AG04450 (cell line): Measurements from ENCODE around the gene PREX1. TPM values are rescaled to one million over a fixed set of nuclear protein-coding genes. Genes with fewer than 3 reads are reported as not detected.

ENCODE experiments used
- CTCF ChIA-PET: fragments of 300-600, 350-600 bp; formaldehyde crosslinking; extraction: SDS; loops from one replicate; lab custom pipeline; 2022; ENCODE audit warnings: antibody characterized with exemption, inconsistent platforms; lab: Charles Lee
- POLR2A ChIA-PET: fragments of 350-600 bp; formaldehyde crosslinking; extraction: SDS; loops from one replicate; lab custom pipeline; 2021; ENCODE audit warnings: antibody characterized with exemption, inconsistent platforms; lab: Yijun Ruan, JAX
- DNase-seq: peaks from one replicate; pipeline ENCODE4 v3.0.0-alpha.2; 2011; ENCODE audit warnings: low read depth, low spot score
- H3K27ac ChIP-seq: one replicate; pipeline ENCODE4 v1.5.1; 2012; ENCODE audit warnings: low read depth, low read length, control low read depth
- H3K27me3 ChIP-seq: one replicate; pipeline ENCODE4 v1.6.0; 2012; ENCODE audit warnings: low read length; ENCODE audit not compliant: control insufficient read depth, insufficient read depth
- H3K4me3 ChIP-seq: 2 replicates; pipeline ENCODE4 v1.5.1; 2011; ENCODE audit warnings: mild to moderate bottlenecking, low read depth, low read length, control low read depth
- H3K9me3 ChIP-seq: 2 replicates; pipeline ENCODE4 v1.5.1; 2012; ENCODE audit warnings: low read length; ENCODE audit not compliant: control insufficient read depth, insufficient read depth
- polyA plus RNA-seq: library from polyadenylated mRNA; depleted of rRNA; stranded (reverse); fragments of >200 nt; gene quantifications from 2 replicates; pipeline ENCODE4 v1.2.3, GENCODE V29; 2011
- TF ChIP-seq, protein P1 (sequence below): IDR thresholded peaks from 2 replicates; pipeline ENCODE4 v1.5.1; 2011; ENCODE audit warnings: low read depth, low read length, control low read depth, inconsistent platforms

The PREX1 gene
- polyA plus RNA-seq, 1 experiment: 0.69 TPM

DNA sequence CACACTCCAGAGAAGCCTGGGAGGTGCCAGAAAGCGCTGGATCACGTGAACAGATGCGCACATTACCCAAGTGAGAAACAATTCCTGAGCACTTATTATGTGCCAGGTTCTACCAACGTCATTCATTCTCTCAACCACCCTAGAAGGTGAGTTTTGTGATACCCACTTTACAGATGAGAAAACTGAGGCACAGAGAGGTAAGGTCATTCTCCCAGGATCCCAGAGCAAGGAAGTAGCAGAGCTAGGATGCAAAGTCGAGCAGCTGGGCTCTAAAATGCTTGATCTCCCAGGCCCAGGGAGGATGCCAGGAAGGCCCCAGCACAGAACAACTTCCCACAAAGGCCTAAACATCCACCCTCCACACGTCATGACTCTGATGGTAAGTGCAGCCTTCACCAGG lies 85.6 kb downstream of the PREX1 start:
- Histone ChIP-seq H3K4me3 (no peak overlapping the region), H3K27me3 (peaks cover 8% of the 10 kb centered on the region), H3K27ac (no peak overlapping the region), H3K9me3 (no peaks in the 10 kb centered on the region)
- TF ChIP-seq, protein P1, sequence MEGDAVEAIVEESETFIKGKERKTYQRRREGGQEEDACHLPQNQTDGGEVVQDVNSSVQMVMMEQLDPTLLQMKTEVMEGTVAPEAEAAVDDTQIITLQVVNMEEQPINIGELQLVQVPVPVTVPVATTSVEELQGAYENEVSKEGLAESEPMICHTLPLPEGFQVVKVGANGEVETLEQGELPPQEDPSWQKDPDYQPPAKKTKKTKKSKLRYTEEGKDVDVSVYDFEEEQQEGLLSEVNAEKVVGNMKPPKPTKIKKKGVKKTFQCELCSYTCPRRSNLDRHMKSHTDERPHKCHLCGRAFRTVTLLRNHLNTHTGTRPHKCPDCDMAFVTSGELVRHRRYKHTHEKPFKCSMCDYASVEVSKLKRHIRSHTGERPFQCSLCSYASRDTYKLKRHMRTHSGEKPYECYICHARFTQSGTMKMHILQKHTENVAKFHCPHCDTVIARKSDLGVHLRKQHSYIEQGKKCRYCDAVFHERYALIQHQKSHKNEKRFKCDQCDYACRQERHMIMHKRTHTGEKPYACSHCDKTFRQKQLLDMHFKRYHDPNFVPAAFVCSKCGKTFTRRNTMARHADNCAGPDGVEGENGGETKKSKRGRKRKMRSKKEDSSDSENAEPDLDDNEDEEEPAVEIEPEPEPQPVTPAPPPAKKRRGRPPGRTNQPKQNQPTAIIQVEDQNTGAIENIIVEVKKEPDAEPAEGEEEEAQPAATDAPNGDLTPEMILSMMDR: no peak
- DNase-seq: no peak
- CTCF ChIA-PET: no interaction called here
- POLR2A ChIA-PET: no interaction called here

DNA sequence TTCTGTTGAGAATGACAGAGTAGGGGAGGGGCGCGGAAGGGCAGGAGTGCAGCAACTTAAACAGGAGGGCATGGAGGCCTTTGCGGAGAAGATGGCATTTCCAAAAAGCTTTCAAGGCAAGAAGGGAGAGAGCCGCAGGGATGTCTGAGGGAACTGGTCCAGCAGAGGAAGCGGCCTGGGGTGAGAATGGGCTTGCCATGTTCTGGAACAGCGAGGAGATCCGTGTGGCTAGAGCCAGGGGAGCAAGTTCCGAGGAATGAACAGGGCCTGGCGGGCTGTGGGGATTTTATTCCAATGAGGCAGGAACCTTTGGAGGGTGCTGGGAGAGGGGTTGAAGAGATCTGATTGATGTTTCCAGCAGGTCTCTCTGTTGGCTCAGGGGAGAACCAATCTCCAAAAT lies 86.1 kb downstream of the PREX1 start:
- Histone ChIP-seq H3K27ac (no peak overlapping the region), H3K9me3 (no peaks in the 10 kb centered on the region), H3K27me3 (peaks cover 8% of the 10 kb centered on the region), H3K4me3 (no peak overlapping the region)
- POLR2A ChIA-PET: no interaction called here
- DNase-seq: no peak
- TF ChIP-seq, protein P1: no peak
- CTCF ChIA-PET: no interaction called here

DNA sequence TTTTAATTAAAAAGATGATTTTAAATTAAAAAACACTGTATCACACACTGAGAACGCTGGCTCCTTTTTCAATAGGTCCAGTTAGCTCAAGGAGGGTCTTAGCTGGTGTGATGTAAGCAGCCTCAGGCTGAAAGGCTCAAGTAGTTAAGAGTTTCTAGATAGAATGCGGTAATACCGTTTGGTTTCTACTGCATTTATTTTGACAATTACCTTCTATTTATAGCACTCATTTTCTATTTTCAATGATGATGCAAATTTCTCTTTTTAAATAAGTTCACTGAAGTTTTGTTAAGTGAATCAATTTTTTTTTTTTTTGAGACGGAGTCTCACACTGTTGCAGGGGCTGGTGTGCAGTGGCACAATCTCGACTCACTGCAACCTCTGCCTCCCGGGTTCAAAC lies 87.1 kb downstream of the PREX1 start:
- DNase-seq: no peak
- ChIA-PET CTCF (no interaction called here), POLR2A (no interaction called here)
- H3K9me3 ChIP-seq: no peaks in the 10 kb centered on the region
- no peak overlapping the region for H3K4me3 ChIP-seq
- peaks cover 8% of the 10 kb centered on the region for H3K27me3 ChIP-seq
- TF ChIP-seq, protein P1: no peak
- no peak overlapping the region for H3K27ac ChIP-seq

DNA sequence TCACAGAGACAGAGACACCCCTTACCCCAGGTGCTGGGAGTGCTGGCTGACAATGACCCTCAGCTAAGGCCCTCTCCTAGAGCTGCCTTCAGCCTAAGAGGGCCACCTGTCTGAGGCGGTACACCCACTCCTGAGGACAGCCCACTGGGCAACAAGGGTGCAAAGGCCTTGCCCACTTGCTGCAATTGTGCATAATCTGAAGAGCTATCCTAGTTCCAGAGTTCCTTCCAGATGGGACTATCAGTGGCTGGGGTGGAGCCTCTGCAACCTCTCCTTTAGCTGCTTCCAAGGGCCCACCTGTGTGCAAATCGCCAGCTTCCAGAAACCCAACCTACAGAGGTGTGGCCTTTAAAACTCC lies 87.5 kb downstream of the PREX1 start:
- DNase-seq: no peak
- TF ChIP-seq, protein P1: no peak
- no peak overlapping the region for H3K27ac ChIP-seq
- H3K27me3 ChIP-seq: peaks cover 8% of the 10 kb centered on the region
- H3K4me3 ChIP-seq: no peak overlapping the region
- H3K9me3 ChIP-seq: no peaks in the 10 kb centered on the region
- POLR2A ChIA-PET: no interaction called here
- CTCF ChIA-PET: no interaction called here

DNA sequence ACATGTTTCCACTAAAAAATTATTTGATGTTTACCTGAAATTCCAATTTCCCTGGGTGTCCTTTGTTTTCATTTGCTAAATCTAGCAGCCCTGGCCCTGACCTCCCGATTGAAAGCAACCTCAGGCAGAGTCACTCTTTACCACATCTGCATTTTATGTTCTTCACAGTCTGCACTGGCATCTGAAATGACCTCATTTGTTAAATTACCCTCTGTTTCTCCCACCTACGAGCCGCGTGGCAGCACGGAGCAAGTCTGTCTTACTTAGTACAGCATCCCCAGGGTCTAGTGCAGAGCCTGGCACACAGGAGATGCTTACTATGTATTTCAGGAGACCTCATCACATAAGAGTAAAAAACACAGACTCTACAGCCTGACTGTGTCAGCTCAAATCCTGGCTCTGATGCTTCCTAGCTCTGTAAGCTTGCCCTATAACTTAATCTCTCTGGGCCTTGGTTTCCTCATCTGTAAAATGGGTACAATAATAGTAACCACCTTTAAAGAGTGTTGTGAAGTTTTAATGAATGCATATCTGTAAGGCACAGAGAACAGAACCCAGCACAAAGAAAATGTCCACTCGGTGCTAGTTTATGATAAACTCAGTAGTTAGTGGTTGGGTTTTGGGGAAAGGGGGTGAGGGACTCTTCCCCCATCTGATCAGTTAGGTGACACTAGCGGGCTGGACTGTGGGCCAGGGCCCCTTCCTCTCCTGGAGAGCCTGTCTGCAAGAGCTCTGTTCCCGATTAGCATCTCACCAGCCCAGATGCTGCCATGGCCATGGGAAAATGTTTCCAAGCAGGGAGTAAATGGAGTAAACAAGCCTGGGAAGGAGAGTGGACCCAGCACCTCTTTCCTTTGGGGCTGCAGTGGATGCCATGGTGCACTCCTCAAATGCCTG lies 88.2 kb downstream of the PREX1 start:
- Histone ChIP-seq H3K27me3 (peaks cover 8% of the 10 kb centered on the region), H3K9me3 (no peaks in the 10 kb centered on the region), H3K27ac (no peak overlapping the region), H3K4me3 (no peak overlapping the region)
- POLR2A ChIA-PET: no interaction called here
- no peak for DNase-seq
- TF ChIP-seq, protein P1: no peak
- CTCF ChIA-PET: no interaction called here
